GM19043 (cell line): ENCODE data around the gene LEMD2.

ENCODE experiments used
- ATAC-seq: cut with Tn5 transposase; IDR thresholded peaks from one replicate; pipeline ENCODE4 v1.9.1; 2021; ENCODE audit warnings: low read depth; ENCODE audit not compliant: unreplicated experiment

Gene LEMD2

GRCh38 chr6:33759887-33760629 lies 28.9 kb downstream of the LEMD2 start:
- no peak for ATAC-seq

- no peak for ATAC-seq
Observed at GRCh38 chr6:33758815-33759216, 30.1 kb downstream of the LEMD2 start.

GRCh38 chr6:33757906-33758305 lies 31.0 kb downstream of the LEMD2 start:
- ATAC-seq, result no peak

- ATAC-seq, result no peak
Observed at GRCh38 chr6:33757113-33757512, 31.8 kb downstream of the LEMD2 start.

- no peak for ATAC-seq
Observed at GRCh38 chr6:33756211-33756954, 32.5 kb downstream of the LEMD2 start.

GRCh38 chr6:33755070-33755869 lies 33.7 kb downstream of the LEMD2 start:
- no peak for ATAC-seq

GRCh38 chr6:33754222-33754621 lies 34.7 kb downstream of the LEMD2 start:
- ATAC-seq, result no peak

GRCh38 chr6:33752646-33753015 lies 36.3 kb downstream of the LEMD2 start:
- no peak for ATAC-seq

GRCh38 chr6:33751771-33752645 lies 36.9 kb downstream of the LEMD2 start:
- ATAC-seq, result no peak

- no peak for ATAC-seq
Observed at GRCh38 chr6:33750244-33750991, 38.5 kb downstream of the LEMD2 start.

- ATAC-seq, result no peak
Observed at GRCh38 chr6:33749401-33749800, 39.5 kb downstream of the LEMD2 start.

- no peak for ATAC-seq
Observed at GRCh38 chr6:33748841-33749240, 40.1 kb downstream of the LEMD2 start.

GRCh38 chr6:33747823-33748222 lies 41.1 kb downstream of the LEMD2 start:
- ATAC-seq, result no peak

GRCh38 chr6:33746651-33747100 lies 42.3 kb downstream of the LEMD2 start, which contains the start of gene IP6K3:
Gene IP6K3 (minus strand): TSS chr6:33746905. CDS start chr6:33735476, 11,429 bp downstream.
- no peak for ATAC-seq

GRCh38 chr6:33746036-33746600 lies 42.8 kb downstream of the LEMD2 start:
- no peak for ATAC-seq

GRCh38 chr6:33745548-33745947 lies 43.4 kb downstream of the LEMD2 start:
- ATAC-seq, result no peak

- no peak for ATAC-seq
Observed at GRCh38 chr6:33744895-33745546, 43.9 kb downstream of the LEMD2 start.

GRCh38 chr6:33744001-33744848 lies 44.7 kb downstream of the LEMD2 start:
- ATAC-seq, result no peak
